A549 (cell line): ENCODE data around the gene LHX5. TPM values are rescaled to one million over a fixed set of nuclear protein-coding genes. Genes with fewer than 3 reads are reported as not detected.

Experiments
- ATAC-seq, 2 experiments: fragments of 200-7000 bp in 1 of 2; fragments of >200 bp in 1 of 2; cut with Nextera tagmentation in 1 of 2; cut with Tn5 transposase in 1 of 2; 3 replicates each; pipeline versions ENCODE4 v1.8.0 to v1.9.1; 2018 to 2020; ENCODE audit warnings: mild to moderate bottlenecking in 1 of 2, moderate library complexity in 1 of 2
- CTCF ChIA-PET: fragments of 300-600 bp; sonication (Branson Sonifier 250); formaldehyde crosslinking; extraction: SDS; loops from one replicate; lab custom pipeline; 2021; ENCODE audit warnings: antibody characterized with exemption, inconsistent platforms; lab: Yijun Ruan, JAX
- POLR2A ChIA-PET: fragments of 350-600 bp; formaldehyde crosslinking; extraction: SDS; loops from one replicate; lab custom pipeline; 2021; ENCODE audit warnings: antibody characterized with exemption, inconsistent platforms; lab: Yijun Ruan, JAX
- DNase-seq, 2 experiments: peaks; one replicate each; pipeline versions ENCODE4 v3.0.0 to v3.0.0-alpha.2; 2011 to 2016; ENCODE audit warnings: low read depth in 1 of 2, low spot score in 1 of 2
- FAIRE-seq: peaks from 2 replicates; lab custom pipeline; 2011; peaks lifted over from hg19 to GRCh38; lab: Jason Lieb, UNC
- H3K27ac ChIP-seq, 2 experiments: fragments of >200 bp; sonication (Bioruptor Twin); formaldehyde crosslinking; 3 replicates each; pipeline ENCODE4 v1.5.1; 2016 to 2017
- H3K4me1 ChIP-seq: fragments of >200 bp; sonication (Bioruptor Twin); formaldehyde crosslinking; 3 replicates; pipeline ENCODE4 v1.6.1; 2016
- H3K4me2 ChIP-seq: fragments of >200 bp; sonication (Bioruptor Twin); formaldehyde crosslinking; 3 replicates; pipeline ENCODE4 v1.6.1; 2016
- H3K4me3 ChIP-seq: fragments of >200 bp; sonication (Bioruptor Twin); formaldehyde crosslinking; 3 replicates; pipeline ENCODE4 v1.5.1; 2016
- H3K9me3 ChIP-seq: fragments of >200 bp; sonication (Bioruptor Twin); formaldehyde crosslinking; 3 replicates; pipeline ENCODE4 v1.6.1; 2016
- ATOH8 ChIP-seq: fragments of 250-450 bp; sonication (Bioruptor Pico); IDR thresholded peaks from 2 replicates; pipeline ENCODE4 v1.5.0; 2020; ENCODE audit warnings: low read depth, mild to moderate bottlenecking, moderate library complexity
- CBX2 ChIP-seq: fragments of 200-600 bp; sonication (generic); IDR thresholded peaks from 2 replicates; pipeline ENCODE4 v1.6.1; 2016; ENCODE audit warnings: low read depth, mild to moderate bottlenecking, borderline replicate concordance
- CBX8 ChIP-seq: fragments of 200-600 bp; sonication (generic); IDR thresholded peaks from 2 replicates; pipeline ENCODE4 v1.6.1; 2016
- CEBPB ChIP-seq, 2 experiments: fragments of >200 bp in 1 of 2; sonication (Bioruptor Twin) in 1 of 2; formaldehyde crosslinking in 1 of 2; IDR thresholded peaks; 2 replicates each; pipeline ENCODE4 v1.6.1; 2012 to 2016
- EHF ChIP-seq: fragments of 250-450 bp; sonication (Bioruptor Pico); IDR thresholded peaks from 2 replicates; pipeline ENCODE4 v1.5.0; 2020; ENCODE audit warnings: mild to moderate bottlenecking
- EHMT2 ChIP-seq: fragments of 200-600 bp; sonication (generic); IDR thresholded peaks from 2 replicates; pipeline ENCODE4 v1.6.1; 2016; ENCODE audit warnings: antibody characterized with exemption, low read depth, mild to moderate bottlenecking, moderate library complexity
- HMGXB4 ChIP-seq: fragments of 250-450 bp; sonication (Bioruptor Pico); IDR thresholded peaks from 2 replicates; pipeline ENCODE4 v1.5.0; 2021; ENCODE audit warnings: mild to moderate bottlenecking, moderate library complexity, borderline replicate concordance
- HOXA7 ChIP-seq: fragments of 250-450 bp; sonication (Bioruptor Pico); IDR thresholded peaks from 2 replicates; pipeline ENCODE4 v1.5.0; 2020; ENCODE audit warnings: mild to moderate bottlenecking, moderate library complexity
- KDM5A ChIP-seq: fragments of 200-600 bp; sonication (generic); IDR thresholded peaks from 2 replicates; pipeline ENCODE4 v1.6.1; 2016; ENCODE audit warnings: antibody characterized with exemption, mild to moderate bottlenecking
- NFE2L2 ChIP-seq: fragments of 150-350 bp; conservative IDR thresholded peaks from 2 replicates; pipeline ENCODE4 v1.6.1; 2014; ENCODE audit warnings: low read length
- NR3C1 ChIP-seq: fragments of >200 bp; sonication (Bioruptor Twin); formaldehyde crosslinking; IDR thresholded peaks from 3 replicates; pipeline ENCODE4 v1.6.1; 2017
- PHF8 ChIP-seq: fragments of 200-600 bp; sonication (generic); IDR thresholded peaks from 2 replicates; pipeline ENCODE4 v1.6.1; 2016; ENCODE audit warnings: low read depth, mild to moderate bottlenecking, antibody characterized with exemption, moderate library complexity, borderline replicate concordance
- POLR2A ChIP-seq: IDR thresholded peaks from 2 replicates; pipeline ENCODE4 v1.6.1; 2012; ENCODE audit warnings: mild to moderate bottlenecking, low read length
- POLR2AphosphoS2 ChIP-seq: conservative IDR thresholded peaks from 2 replicates; pipeline ENCODE4 v1.6.1; 2012; ENCODE audit warnings: low read length, improper control_type of control experiment, inconsistent platforms
- RARB ChIP-seq: fragments of 250-450 bp; sonication (Bioruptor Pico); IDR thresholded peaks from 2 replicates; pipeline ENCODE4 v1.8.0; 2021; ENCODE audit warnings: mild to moderate bottlenecking, moderate library complexity
- RFX5 ChIP-seq: fragments of 450-650 bp; IDR thresholded peaks from 2 replicates; pipeline ENCODE4 v1.7.1; 2014; ENCODE audit warnings: antibody characterized with exemption, mild to moderate bottlenecking, moderate library complexity
- RNF2 ChIP-seq: fragments of 200-600 bp; sonication (generic); IDR thresholded peaks from 2 replicates; pipeline ENCODE4 v1.6.1; 2016; ENCODE audit warnings: low read depth, mild to moderate bottlenecking, antibody characterized with exemption, moderate library complexity, borderline replicate concordance
- TP53 ChIP-seq: fragments of 250-450 bp; sonication (Bioruptor Pico); IDR thresholded peaks from 2 replicates; pipeline ENCODE4 v1.5.0; 2021; ENCODE audit warnings: mild to moderate bottlenecking, moderate library complexity
- USF2 ChIP-seq: fragments of 450-650 bp; IDR thresholded peaks from 2 replicates; pipeline ENCODE4 v1.6.1; 2014; ENCODE audit warnings: antibody characterized with exemption
- ZNF302 ChIP-seq: fragments of 250-450 bp; sonication (Bioruptor Pico); IDR thresholded peaks from 2 replicates; pipeline ENCODE4 v1.9.0; 2021; ENCODE audit warnings: inconsistent platforms, mild to moderate bottlenecking, moderate library complexity
- WGBS: methylation state at CpG from one replicate; pipeline ENCODE4 v1.1.6; 2017; ENCODE audit errors: missing lambda C conversion rate; 5-methylcytosine and 5-hydroxymethylcytosine counted together
- polyA plus RNA-seq, 4 experiments: library from polyadenylated mRNA; depleted of rRNA in 3 of 4; stranded (reverse); fragments of >200 nt; fragmentation: RNase III in 1 of 4; extraction: RNeasy Plus Mini Kit Qiagen cat#74134 plus additional on column Dnase treatment in 1 of 4; gene quantifications; 2 replicates in 3 of 4; 3 replicates in 1 of 4; pipeline ENCODE4 v1.2.3, GENCODE V29; 2011 to 2017

LHX5 gene
- polyA plus RNA-seq, 2 of the 4 experiments (the other 2 are of a cell fraction): not detected

GRCh38 chr12:113459981-113460380 is 11.7 kb downstream of the LHX5 start:
- ChIA-PET POLR2A (no interaction called here), CTCF (interaction anchor here (0.7 to 5.2 kb wide), 4 partner anchors 10 to 453 kb away, joined by 3 to 27 read pairs (median 6); no protein-coding TSS in a partner anchor)
- FAIRE-seq: no peak

GRCh38 chr12:113457710-113458109 is 14.0 kb downstream of the LHX5 start:
- TF ChIP-seq ATOH8 (CRISPR knock-in tag) (no peak), EHMT2 (no peak), POLR2AphosphoS2 (no peak), CBX2 (no peak), HOXA7 (no peak), RFX5 (no peak), RNF2 (no peak), EHF (no peak)
- WGBS: 3% methylated on average over 4 of the region's 4 CpGs
- no peaks in the 10 kb centered on the region for H3K9me3 ChIP-seq
- no peak for ATAC-seq
- CTCF ChIA-PET: interaction anchor here (1.0 to 5.2 kb wide), 4 partner anchors 15 to 459 kb away, joined by 3 to 27 read pairs (median 4); no protein-coding TSS in a partner anchor
- H3K4me2 ChIP-seq: no peak overlapping the region
- DNase-seq: no peak
- no peak overlapping the region for H3K27ac ChIP-seq
- H3K4me1 ChIP-seq: no peaks in the 10 kb centered on the region; the same call in 2 of the 3 replicates
- POLR2A ChIA-PET: no interaction called here
- FAIRE-seq: no peak
- no peak overlapping the region for H3K4me3 ChIP-seq

More at GRCh38 chr12:113459981-113460380, 11.7 kb downstream of the LHX5 start:
- no peak for TF ChIP-seq RARB (CRISPR knock-in tag)
- no peak for TF ChIP-seq ATOH8 (CRISPR knock-in tag)
- TF ChIP-seq ZNF302 (CRISPR knock-in tag): no peak
- no peak for TF ChIP-seq POLR2A
- peaks cover 17% of the 10 kb centered on the region for H3K4me1 ChIP-seq
- no peak for DNase-seq
- no peak overlapping the region for H3K4me2 ChIP-seq
- under 1% methylated on average over 4 of the region's 4 CpGs for WGBS
- no peaks in the 10 kb centered on the region for H3K9me3 ChIP-seq
- H3K4me3 ChIP-seq: no peak overlapping the region
- no peak overlapping the region for H3K27ac ChIP-seq
- no peak for ATAC-seq

DNA sequence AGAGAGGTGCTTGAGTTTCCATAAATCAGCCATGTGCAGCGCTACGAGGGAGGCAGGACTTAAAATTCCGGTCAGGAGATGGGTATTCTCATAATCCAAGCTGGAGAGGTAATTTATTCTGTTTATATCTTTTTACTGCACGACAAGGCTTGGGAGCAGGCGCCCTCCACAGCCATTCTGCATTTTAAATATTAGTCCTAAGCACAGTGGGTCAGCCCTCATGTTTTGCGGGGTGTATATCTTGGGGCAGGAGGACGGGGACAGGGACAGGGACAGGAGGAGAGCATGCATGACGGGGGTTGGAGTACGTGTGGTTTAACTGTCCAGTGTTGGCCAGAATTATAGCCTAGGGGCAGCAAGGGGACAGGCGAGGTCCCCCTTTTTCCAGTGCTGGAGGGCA is 14.5 kb downstream of the LHX5 start:
- FAIRE-seq (no peak), DNase-seq (no peak), ATAC-seq (no peak)
- no peak overlapping the region for H3K4me2 ChIP-seq
- no peak overlapping the region for H3K27ac ChIP-seq
- no peaks in the 10 kb centered on the region for H3K4me1 ChIP-seq
- CTCF ChIA-PET: interaction anchor here (0.6 to 5.2 kb wide), 6 partner anchors 10 to 460 kb away, joined by 3 to 27 read pairs (median 4); no protein-coding TSS in a partner anchor
- no peak overlapping the region for H3K4me3 ChIP-seq
- TF ChIP-seq PHF8: no peak
- TF ChIP-seq KDM5A: no peak
- TF ChIP-seq CBX8: no peak
- no peak for TF ChIP-seq NR3C1
- TF ChIP-seq CEBPB (IDR thresholded peaks at IDR 0.05): no peak
- no peak for TF ChIP-seq TP53 (CRISPR knock-in tag)
- TF ChIP-seq USF2: no peak
- TF ChIP-seq NFE2L2: no peak
- no peak for TF ChIP-seq HMGXB4 (CRISPR knock-in tag)
- POLR2A ChIA-PET: no interaction called here
- no peaks in the 10 kb centered on the region for H3K9me3 ChIP-seq
- WGBS: 21% methylated on average over 10 of the region's 10 CpGs
